SK-N-SH (cell line): ENCODE data around the gene URAD. TPM values are rescaled to one million over a fixed set of nuclear protein-coding genes. Genes with fewer than 3 reads are reported as not detected.

Experiments
- CTCF ChIA-PET: fragments of 300-600, 350-600 bp; formaldehyde crosslinking; extraction: SDS; loops from one replicate; lab custom pipeline; 2021; lab: Yijun Ruan, JAX
- POLR2A ChIA-PET: fragments of 350-600 bp; sonication (Branson Sonifier 250); formaldehyde crosslinking; extraction: SDS; loops from one replicate; lab custom pipeline; 2020; ENCODE audit warnings: antibody characterized with exemption, inconsistent platforms; lab: Yijun Ruan, JAX
- DNase-seq: peaks from one replicate; pipeline ENCODE4 v3.0.0; 2012
- H2AFZ ChIP-seq: fragments of 200-600 bp; sonication (generic); 2 replicates; pipeline ENCODE4 v1.8.1; 2016; ENCODE audit warnings: antibody characterized with exemption, mild to moderate bottlenecking, low read depth
- H3F3A ChIP-seq: fragments of 200-600 bp; sonication (generic); replicated peaks from 2 replicates; pipeline ENCODE3; 2016; ENCODE audit warnings: antibody characterized with exemption, mild to moderate bottlenecking; ENCODE audit not compliant: insufficient read depth
- H3K27ac ChIP-seq, 2 experiments: fragments of 200-500 bp in 1 of 2; fragments of 200-600 bp in 1 of 2; sonication (Bioruptor generic) in 1 of 2; sonication (generic), shearing (Covaris generic) in 1 of 2; 2 replicates each; pipeline versions ENCODE4 v1.5.1 to v1.6.1; 2014 to 2016; ENCODE audit warnings: low read depth in 2 of 2, inconsistent platforms in 1 of 2, low read length in 1 of 2, mild to moderate bottlenecking in 1 of 2, mixed read lengths in 1 of 2
- H3K27me3 ChIP-seq: fragments of 200-600 bp; sonication (generic), shearing (Covaris generic); 2 replicates; pipeline ENCODE4 v1.6.1; 2016; ENCODE audit warnings: mixed run types; ENCODE audit not compliant: insufficient read depth
- H3K36me3 ChIP-seq, 2 experiments: fragments of 200-500 bp in 1 of 2; fragments of 200-600 bp in 1 of 2; sonication (Bioruptor generic) in 1 of 2; sonication (generic) in 1 of 2; replicated peaks in 1 of 2; 2 replicates each; pipeline versions ENCODE3 to v1.5.1; 2014 to 2016; ENCODE audit warnings: low read length in 1 of 2, mild to moderate bottlenecking in 1 of 2; ENCODE audit not compliant: insufficient read depth in 2 of 2, control insufficient read depth in 1 of 2
- H3K4me1 ChIP-seq, 2 experiments: fragments of 200-500 bp in 1 of 2; fragments of 200-600 bp in 1 of 2; sonication (Bioruptor generic) in 1 of 2; sonication (generic), shearing (Covaris generic) in 1 of 2; 2 replicates each; pipeline versions ENCODE4 v1.5.1 to v1.6.1; 2014 to 2016; ENCODE audit warnings: low read depth in 1 of 2, low read length in 1 of 2, mixed run types in 1 of 2; ENCODE audit not compliant: insufficient read depth in 2 of 2, control insufficient read depth in 1 of 2
- H3K4me2 ChIP-seq: fragments of 200-600 bp; sonication (generic), shearing (Covaris generic); 2 replicates; pipeline ENCODE4 v1.6.1; 2017; ENCODE audit warnings: mixed run types
- H3K4me3 ChIP-seq, 2 experiments: fragments of 200-500 bp in 1 of 2; fragments of 200-600 bp in 1 of 2; sonication (Bioruptor generic) in 1 of 2; sonication (generic), shearing (Covaris generic) in 1 of 2; 2 replicates each; pipeline versions ENCODE4 v1.5.1 to v1.8.1; 2014 to 2016; ENCODE audit warnings: low read depth in 2 of 2, inconsistent platforms in 1 of 2, low read length in 1 of 2, mild to moderate bottlenecking in 1 of 2, mixed read lengths in 1 of 2, moderate library complexity in 1 of 2
- H3K79me2 ChIP-seq: fragments of 200-600 bp; sonication (generic); 2 replicates; pipeline ENCODE4 v1.8.1; 2017; ENCODE audit warnings: mild to moderate bottlenecking; ENCODE audit not compliant: insufficient read depth
- H3K9ac ChIP-seq: fragments of 200-600 bp; sonication (generic); 2 replicates; pipeline ENCODE4 v1.6.1; 2017; ENCODE audit warnings: mixed run types
- H3K9me2 ChIP-seq: fragments of 200-600 bp; sonication (generic); 2 replicates; pipeline ENCODE4 v1.6.1; 2017; ENCODE audit warnings: mixed run types
- H3K9me3 ChIP-seq: fragments of 200-600 bp; sonication (generic); 2 replicates; pipeline ENCODE4 v1.6.1; 2017; ENCODE audit warnings: mixed run types, mild to moderate bottlenecking, moderate library complexity
- H4K20me1 ChIP-seq: fragments of 200-600 bp; sonication (generic); 2 replicates; pipeline ENCODE4 v1.6.1; 2017; ENCODE audit warnings: mild to moderate bottlenecking, mixed run types; ENCODE audit not compliant: insufficient read depth
- CTCF ChIP-seq: fragments of 200-600 bp; sonication (generic); IDR thresholded peaks from 2 replicates; pipeline ENCODE4 v1.6.1; 2017; ENCODE audit warnings: antibody characterized with exemption, mild to moderate bottlenecking, moderate library complexity
- EP300 ChIP-seq, 2 experiments: IDR thresholded peaks; 2 replicates each; pipeline versions ENCODE4 v1.4.0 to v1.6.1; 2012; ENCODE audit warnings: borderline replicate concordance in 1 of 2, low read depth in 1 of 2, low read length in 1 of 2
- FOSL2 ChIP-seq: IDR thresholded peaks from 2 replicates; pipeline ENCODE4 v1.4.0; 2012; ENCODE audit warnings: low read depth, mild to moderate bottlenecking, moderate library complexity, borderline replicate concordance
- FOXM1 ChIP-seq: IDR thresholded peaks from 2 replicates; pipeline ENCODE4 v1.4.0; 2012; ENCODE audit warnings: low read depth, mild to moderate bottlenecking
- IRF3 ChIP-seq: fragments of 150-350 bp; IDR thresholded peaks from 2 replicates; pipeline ENCODE4 v1.6.1; 2016; ENCODE audit warnings: mild to moderate bottlenecking, low read depth, low read length
- JUND ChIP-seq: IDR thresholded peaks from 2 replicates; pipeline ENCODE4 v1.4.0; 2012
- MEF2A ChIP-seq: IDR thresholded peaks from 2 replicates; pipeline ENCODE4 v1.4.0; 2012; ENCODE audit warnings: low read depth, borderline replicate concordance
- NRF1 ChIP-seq: IDR thresholded peaks from 2 replicates; pipeline ENCODE4 v1.6.1; 2012; ENCODE audit warnings: low read depth, mild to moderate bottlenecking, low read length
- POLR2AphosphoS5 ChIP-seq: IDR thresholded peaks from 2 replicates; pipeline ENCODE4 v1.6.1; 2012; ENCODE audit warnings: low read depth, low read length
- RCOR1 ChIP-seq: fragments of 150-350 bp; IDR thresholded peaks from 2 replicates; pipeline ENCODE4 v1.6.1; 2017; ENCODE audit warnings: antibody characterized with exemption, low read length
- RFX5 ChIP-seq: IDR thresholded peaks from 2 replicates; pipeline ENCODE4 v1.6.1; 2012; ENCODE audit warnings: mild to moderate bottlenecking, improper control_type of control experiment, low read length
- RXRA ChIP-seq: IDR thresholded peaks from 2 replicates; pipeline ENCODE4 v1.4.0; 2012; ENCODE audit warnings: low read depth, mild to moderate bottlenecking, borderline replicate concordance
- SIN3A ChIP-seq: IDR thresholded peaks from 2 replicates; pipeline ENCODE4 v1.6.1; 2012; ENCODE audit warnings: low read depth, mild to moderate bottlenecking, low read length, moderate library complexity, borderline replicate concordance
- SMC3 ChIP-seq: IDR thresholded peaks from 2 replicates; pipeline ENCODE4 v1.6.1; 2012; ENCODE audit warnings: low read depth, low read length, improper control_type of control experiment
- TAF1 ChIP-seq: IDR thresholded peaks from 2 replicates; pipeline ENCODE4 v1.6.1; 2012; ENCODE audit warnings: low read depth, mild to moderate bottlenecking, low read length, moderate library complexity, borderline replicate concordance
- TCF12 ChIP-seq: IDR thresholded peaks from 2 replicates; pipeline ENCODE4 v1.4.0; 2012
- TEAD4 ChIP-seq: IDR thresholded peaks from 2 replicates; pipeline ENCODE4 v1.4.0; 2012; ENCODE audit warnings: mild to moderate bottlenecking, borderline replicate concordance; ENCODE audit not compliant: insufficient read depth
- USF2 ChIP-seq: fragments of 150-350 bp; IDR thresholded peaks from 2 replicates; pipeline ENCODE4 v1.6.1; 2017; ENCODE audit warnings: antibody characterized with exemption, low read length, low read depth, borderline replicate concordance
- WGBS: methylation state at CpG from one replicate; pipeline ENCODE4 v1.1.6; 2017; ENCODE audit warnings: low lambda C conversion rate; 5-methylcytosine and 5-hydroxymethylcytosine counted together
- polyA plus RNA-seq, 3 experiments: library from polyadenylated mRNA; depleted of rRNA; stranded (reverse); fragments of >200 nt; gene quantifications; 2 replicates each; pipeline ENCODE4 v1.2.3, GENCODE V29; 2012

Gene URAD
- polyA plus RNA-seq, 1 of the 3 experiments (the other 2 are of a cell fraction), result not detected

GRCh38 chr13:27978301-27978968 is 10.1 kb downstream of the URAD start:
- H3K36me3 ChIP-seq, result no peaks in the 10 kb centered on the region
- TF ChIP-seq POLR2AphosphoS5, result no peak
- no peak for TF ChIP-seq RCOR1
- no peak for TF ChIP-seq USF2
- no peak for TF ChIP-seq TAF1
- no peak for TF ChIP-seq NRF1
- no peak for TF ChIP-seq CTCF
- no peak for TF ChIP-seq JUND
- TF ChIP-seq MEF2A, result no peak
- TF ChIP-seq RFX5, result no peak
- TF ChIP-seq TCF12, result no peak
- no peak for TF ChIP-seq IRF3
- no peak for TF ChIP-seq SMC3
- TF ChIP-seq EP300 (IDR thresholded peaks at IDR 0.05; ENCODE audit: borderline replicate concordance in 1 of 2, low read depth in 1 of 2, low read length in 1 of 2), result no peak
- no peak for TF ChIP-seq RXRA
- no peak for TF ChIP-seq TEAD4
- TF ChIP-seq SIN3A, result no peak
- no peak for TF ChIP-seq FOXM1
- no peak for TF ChIP-seq FOSL2

More at GRCh38 chr13:27978301-27978968, 10.1 kb downstream of the URAD start:
- ChIA-PET CTCF (interaction anchor here (0.8 to 3.5 kb wide), 4 partner anchors 25 to 617 kb away, joined by 3 to 15 read pairs (median 5); no protein-coding TSS in a partner anchor), POLR2A (no interaction called here)
- peaks cover 98% of the 10 kb centered on the region for H3K27me3 ChIP-seq
- WGBS, result 4% methylated on average over 16 of the region's 65 CpGs
- no peaks in the 10 kb centered on the region for H3F3A ChIP-seq
- H3K9me3 ChIP-seq, result no peaks in the 10 kb centered on the region
- no peaks in the 10 kb centered on the region for H3K9me2 ChIP-seq
- H3K4me3 ChIP-seq, result no peak overlapping the region
- no peak overlapping the region for H2AFZ ChIP-seq
- DNase-seq, result no peak
- H4K20me1 ChIP-seq, result no peaks in the 10 kb centered on the region
- no peak overlapping the region for H3K9ac ChIP-seq
- H3K4me2 ChIP-seq, result no peak overlapping the region
- H3K4me1 ChIP-seq, result no peaks in the 10 kb centered on the region
- H3K27ac ChIP-seq, result no peak overlapping the region
- H3K79me2 ChIP-seq, result no peaks in the 10 kb centered on the region
